Inflammatory macrophage (primary cell): ENCODE measurements around the gene RREB1.
A peak's percentile ranks its signal among the peaks of the same experiment; 100 is the strongest.

Source experiments
- DNase-seq, 2 donors: peaks; one replicate each; pipeline ENCODE4 v3.0.0-alpha.2; 2020 to 2022

Gene RREB1

GRCh38 chr6:7126754-7127153 lies 19.0 kb downstream of the RREB1 start:
- peak; percentile 71 to 84 for DNase-seq

GRCh38 chr6:7127680-7128079 lies 19.9 kb downstream of the RREB1 start:
- DNase-seq: no peak

GRCh38 chr6:7129360-7129759 lies 21.6 kb downstream of the RREB1 start:
- no peak for DNase-seq

- DNase-seq: peak; percentile 94 to 97
Measured at GRCh38 chr6:7129784-7130569, 22.2 kb downstream of the RREB1 start.

- DNase-seq: no peak
Measured at GRCh38 chr6:7131390-7131789, 23.6 kb downstream of the RREB1 start.

- DNase-seq: no peak
Measured at GRCh38 chr6:7132398-7133035, 24.8 kb downstream of the RREB1 start.

- DNase-seq: no peak
Measured at GRCh38 chr6:7134999-7135745, 27.4 kb downstream of the RREB1 start.

- no peak for DNase-seq
Measured at GRCh38 chr6:7135755-7136154, 28.0 kb downstream of the RREB1 start.

GRCh38 chr6:7136859-7137334 lies 29.1 kb downstream of the RREB1 start:
- peak in 1 of 2 donors; percentile 31 for DNase-seq

GRCh38 chr6:7137335-7138045 lies 29.7 kb downstream of the RREB1 start:
- DNase-seq: peak in 1 of 2 donors; percentile 47

GRCh38 chr6:7138046-7138531 lies 30.3 kb downstream of the RREB1 start:
- no peak for DNase-seq

- no peak for DNase-seq
Measured at GRCh38 chr6:7138921-7139358, 31.2 kb downstream of the RREB1 start.

GRCh38 chr6:7139835-7140470 lies 32.2 kb downstream of the RREB1 start:
- no peak for DNase-seq

GRCh38 chr6:7140631-7141378 lies 33.0 kb downstream of the RREB1 start:
- peak; percentile 72 to 84 for DNase-seq

- no peak for DNase-seq
Measured at GRCh38 chr6:7142228-7142801, 34.6 kb downstream of the RREB1 start.

- no peak for DNase-seq
Measured at GRCh38 chr6:7142918-7143475, 35.2 kb downstream of the RREB1 start.

GRCh38 chr6:7143476-7143974 lies 35.8 kb downstream of the RREB1 start:
- DNase-seq: no peak

GRCh38 chr6:7144872-7145584 lies 37.3 kb downstream of the RREB1 start:
- peak in 1 of 2 donors; percentile 37 for DNase-seq

- DNase-seq: no peak
Measured at GRCh38 chr6:7145585-7145884, 37.8 kb downstream of the RREB1 start.
